ENCODE results near the gene MUC6.

The MUC6 gene, protein sequence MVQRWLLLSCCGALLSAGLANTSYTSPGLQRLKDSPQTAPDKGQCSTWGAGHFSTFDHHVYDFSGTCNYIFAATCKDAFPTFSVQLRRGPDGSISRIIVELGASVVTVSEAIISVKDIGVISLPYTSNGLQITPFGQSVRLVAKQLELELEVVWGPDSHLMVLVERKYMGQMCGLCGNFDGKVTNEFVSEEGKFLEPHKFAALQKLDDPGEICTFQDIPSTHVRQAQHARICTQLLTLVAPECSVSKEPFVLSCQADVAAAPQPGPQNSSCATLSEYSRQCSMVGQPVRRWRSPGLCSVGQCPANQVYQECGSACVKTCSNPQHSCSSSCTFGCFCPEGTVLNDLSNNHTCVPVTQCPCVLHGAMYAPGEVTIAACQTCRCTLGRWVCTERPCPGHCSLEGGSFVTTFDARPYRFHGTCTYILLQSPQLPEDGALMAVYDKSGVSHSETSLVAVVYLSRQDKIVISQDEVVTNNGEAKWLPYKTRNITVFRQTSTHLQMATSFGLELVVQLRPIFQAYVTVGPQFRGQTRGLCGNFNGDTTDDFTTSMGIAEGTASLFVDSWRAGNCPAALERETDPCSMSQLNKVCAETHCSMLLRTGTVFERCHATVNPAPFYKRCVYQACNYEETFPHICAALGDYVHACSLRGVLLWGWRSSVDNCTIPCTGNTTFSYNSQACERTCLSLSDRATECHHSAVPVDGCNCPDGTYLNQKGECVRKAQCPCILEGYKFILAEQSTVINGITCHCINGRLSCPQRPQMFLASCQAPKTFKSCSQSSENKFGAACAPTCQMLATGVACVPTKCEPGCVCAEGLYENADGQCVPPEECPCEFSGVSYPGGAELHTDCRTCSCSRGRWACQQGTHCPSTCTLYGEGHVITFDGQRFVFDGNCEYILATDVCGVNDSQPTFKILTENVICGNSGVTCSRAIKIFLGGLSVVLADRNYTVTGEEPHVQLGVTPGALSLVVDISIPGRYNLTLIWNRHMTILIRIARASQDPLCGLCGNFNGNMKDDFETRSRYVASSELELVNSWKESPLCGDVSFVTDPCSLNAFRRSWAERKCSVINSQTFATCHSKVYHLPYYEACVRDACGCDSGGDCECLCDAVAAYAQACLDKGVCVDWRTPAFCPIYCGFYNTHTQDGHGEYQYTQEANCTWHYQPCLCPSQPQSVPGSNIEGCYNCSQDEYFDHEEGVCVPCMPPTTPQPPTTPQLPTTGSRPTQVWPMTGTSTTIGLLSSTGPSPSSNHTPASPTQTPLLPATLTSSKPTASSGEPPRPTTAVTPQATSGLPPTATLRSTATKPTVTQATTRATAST (N-terminal part only)

DNA sequence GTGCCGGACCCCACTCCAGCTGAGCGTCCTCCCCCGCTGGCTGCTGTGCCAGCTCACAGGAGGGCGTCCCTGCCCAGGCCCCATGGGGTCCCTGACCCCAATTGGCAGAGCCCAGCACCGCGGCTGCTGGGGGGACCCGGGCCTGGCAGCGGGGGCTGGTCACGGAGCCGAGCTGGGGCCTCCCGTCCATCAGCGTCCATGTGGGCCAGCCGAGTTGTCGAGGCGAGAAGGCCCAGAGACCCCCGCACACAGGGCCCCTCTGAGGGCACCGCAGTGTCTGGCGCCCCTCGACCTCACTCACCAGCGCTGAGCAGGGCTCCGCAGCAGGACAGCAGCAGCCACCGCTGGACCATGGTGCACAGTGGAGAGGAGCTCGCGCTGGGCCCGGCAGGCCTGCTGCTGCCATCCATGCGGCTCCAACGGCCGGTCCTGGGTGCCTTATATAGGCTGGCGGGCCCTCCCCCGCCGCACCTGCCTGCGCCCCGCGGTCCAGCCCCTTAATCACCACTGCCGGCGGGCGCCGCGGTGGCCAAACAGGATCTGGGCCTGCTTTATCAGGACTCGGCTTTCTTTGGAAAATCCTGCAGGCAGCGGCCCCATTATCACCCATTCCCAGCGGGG lies at the start of gene MUC6:
Gene MUC6 (minus strand): TSS at position 416 of the 621 bp plus-strand sequence. CDS start 63 bp downstream, at position 353.
- Histone ChIP-seq H3K9ac (ENCODE audit: low read depth, low read length) (no peak within 1 kb of the TSS), H3K4me1 (ENCODE audit: insufficient read depth, low read length) (no peaks in the 10 kb centered on the region), H3K36me3 (ENCODE audit: insufficient read depth, low read depth, low read length) (no peaks in the 10 kb centered on the region), H3K27ac (ENCODE audit: low read length) (no peak within 1 kb of the TSS), H3K27me3 (ENCODE audit: insufficient read depth, low read length) (no peaks in the 10 kb centered on the region), H3K4me3 (ENCODE audit: low read length) (no peak within 1 kb of the TSS), H3K9me3 (ENCODE audit: insufficient read depth, low read depth, low read length) (no peaks in the 10 kb centered on the region)

DNA sequence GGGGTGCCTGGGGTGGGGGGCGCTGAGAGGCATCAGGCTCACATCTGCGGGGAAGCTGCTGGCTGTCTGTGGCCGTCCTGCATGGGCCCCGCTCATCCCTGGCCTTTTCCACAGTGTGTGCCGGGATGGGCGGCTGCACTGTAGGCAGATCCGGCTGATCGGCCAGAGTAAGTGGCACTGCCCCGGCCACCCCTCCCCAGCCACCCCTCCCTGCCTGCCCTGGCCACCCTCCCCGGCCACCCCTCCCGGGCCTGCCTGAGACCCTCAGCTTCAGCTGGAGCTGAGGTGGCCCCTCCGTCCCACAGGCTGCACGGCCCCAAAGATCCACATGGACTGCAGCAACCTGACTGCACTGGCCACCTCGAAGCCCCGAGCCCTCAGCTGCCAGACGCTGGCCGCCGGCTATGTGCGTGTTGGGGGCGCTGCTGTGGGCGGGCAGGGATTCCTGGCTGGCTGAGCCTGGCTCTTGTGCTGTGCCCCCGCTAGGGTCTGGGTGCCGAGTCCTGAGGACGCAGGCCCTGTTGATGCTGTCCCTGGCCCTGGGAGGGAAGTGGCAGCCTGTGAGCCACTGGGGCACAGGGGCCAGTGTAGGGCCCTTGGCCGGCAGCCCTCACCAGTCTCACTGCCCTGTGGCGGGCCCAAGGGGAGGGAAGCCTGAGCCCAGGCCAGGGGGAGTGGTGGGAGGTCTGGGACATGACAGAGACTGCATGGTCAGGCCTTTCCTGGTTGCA lies 49.1 kb upstream of the MUC6 start:
- no peaks in the 10 kb centered on the region for H3K27me3 ChIP-seq (ENCODE audit: insufficient read depth, low read length)
- H3K27ac ChIP-seq (ENCODE audit: low read length) = no peak overlapping the region
- H3K4me3 ChIP-seq (ENCODE audit: low read length) = no peak overlapping the region
- H3K9ac ChIP-seq (ENCODE audit: low read depth, low read length) = no peak overlapping the region
- H3K4me1 ChIP-seq (ENCODE audit: insufficient read depth, low read length) = no peaks in the 10 kb centered on the region
- no peaks in the 10 kb centered on the region for H3K36me3 ChIP-seq (ENCODE audit: insufficient read depth, low read depth, low read length)
- H3K9me3 ChIP-seq (ENCODE audit: insufficient read depth, low read depth, low read length) = no peaks in the 10 kb centered on the region

DNA sequence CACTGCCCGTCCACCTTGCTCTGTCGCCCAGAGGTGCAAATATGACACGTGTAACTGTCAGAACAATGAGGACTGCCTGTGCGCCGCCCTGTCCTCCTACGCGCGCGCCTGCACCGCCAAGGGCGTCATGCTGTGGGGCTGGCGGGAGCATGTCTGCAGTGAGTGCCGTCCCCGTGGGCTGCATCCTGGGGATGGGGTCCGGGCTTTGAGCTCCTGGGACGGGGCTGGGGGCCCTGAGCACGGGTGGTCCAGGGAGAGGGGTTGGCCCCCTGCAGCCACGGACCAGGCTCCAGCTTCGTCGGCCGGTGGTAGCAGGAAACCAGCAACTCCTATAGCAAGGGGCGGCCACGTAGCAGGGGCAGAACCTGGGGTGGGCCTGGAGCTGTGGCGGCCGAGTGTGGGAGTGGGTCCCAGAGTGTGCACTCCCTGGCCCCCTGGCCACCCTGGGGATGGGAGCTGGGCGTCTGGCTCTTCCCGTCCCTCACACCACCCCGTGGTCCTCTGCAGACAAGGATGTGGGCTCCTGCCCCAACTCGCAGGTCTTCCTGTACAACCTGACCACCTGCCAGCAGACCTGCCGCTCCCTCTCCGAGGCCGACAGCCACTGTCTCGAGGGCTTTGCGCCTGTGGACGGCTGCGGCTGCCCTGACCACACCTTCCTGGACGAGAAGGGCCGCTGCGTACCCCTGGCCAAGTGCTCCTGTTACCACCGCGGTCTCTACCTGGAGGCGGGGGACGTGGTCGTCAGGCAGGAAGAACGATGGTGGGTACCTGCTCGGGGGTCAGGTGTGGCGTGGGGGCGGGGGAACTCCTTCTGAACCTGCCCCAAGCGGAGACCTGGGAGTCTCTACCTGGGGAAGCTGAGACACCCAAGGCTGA lies 48.3 kb upstream of the MUC6 start:
- H3K36me3 ChIP-seq (ENCODE audit: insufficient read depth, low read depth, low read length) = no peaks in the 10 kb centered on the region
- no peaks in the 10 kb centered on the region for H3K4me1 ChIP-seq (ENCODE audit: insufficient read depth, low read length)
- no peaks in the 10 kb centered on the region for H3K27me3 ChIP-seq (ENCODE audit: insufficient read depth, low read length)
- H3K9me3 ChIP-seq (ENCODE audit: insufficient read depth, low read depth, low read length) = no peaks in the 10 kb centered on the region
- no peak overlapping the region for H3K4me3 ChIP-seq (ENCODE audit: low read length)
- H3K9ac ChIP-seq (ENCODE audit: low read depth, low read length) = no peak overlapping the region
- H3K27ac ChIP-seq (ENCODE audit: low read length) = no peak overlapping the region

DNA sequence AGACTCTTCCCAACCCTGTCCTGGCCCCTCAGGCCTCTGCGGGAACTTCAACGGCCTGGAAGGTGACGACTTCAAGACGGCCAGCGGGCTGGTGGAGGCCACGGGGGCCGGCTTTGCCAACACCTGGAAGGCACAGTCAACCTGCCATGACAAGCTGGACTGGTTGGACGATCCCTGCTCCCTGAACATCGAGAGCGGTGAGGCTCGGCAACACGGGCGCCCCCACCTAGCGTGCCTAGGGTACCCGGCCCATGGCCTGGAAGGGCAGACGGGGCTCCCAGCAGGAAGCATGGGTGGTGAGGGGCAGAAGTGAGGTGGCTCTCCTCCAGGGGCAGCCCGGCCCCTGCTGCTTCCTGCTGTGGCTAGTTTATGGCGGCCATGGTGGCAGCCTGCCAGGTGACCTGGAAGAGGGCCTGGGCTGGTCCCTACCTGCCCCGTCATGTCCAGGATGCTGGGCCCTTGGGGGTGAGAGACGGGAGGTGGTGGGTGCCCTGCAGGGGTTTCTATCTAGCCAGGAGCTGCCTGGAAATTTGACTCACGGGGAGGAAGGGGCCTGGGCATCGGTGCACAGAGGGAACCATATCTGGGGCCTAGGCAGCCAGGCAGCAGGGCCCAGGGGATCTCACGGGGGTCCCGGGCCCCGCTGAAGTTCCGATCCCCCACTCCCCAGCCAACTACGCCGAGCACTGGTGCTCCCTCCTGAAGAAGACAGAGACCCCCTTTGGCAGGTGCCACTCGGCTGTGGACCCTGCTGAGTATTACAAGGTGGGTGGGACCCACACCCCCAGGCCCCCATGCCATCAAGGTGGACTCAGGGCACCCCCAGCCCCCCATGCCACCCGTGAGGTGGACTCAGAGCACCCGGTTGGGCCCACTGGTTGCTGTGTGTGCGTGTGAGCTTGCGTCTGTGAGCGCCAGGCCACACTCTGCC lies 47.4 kb upstream of the MUC6 start:
- Histone ChIP-seq H3K9ac (ENCODE audit: low read depth, low read length) (no peak overlapping the region), H3K4me3 (ENCODE audit: low read length) (no peak overlapping the region), H3K36me3 (ENCODE audit: insufficient read depth, low read depth, low read length) (no peaks in the 10 kb centered on the region), H3K9me3 (ENCODE audit: insufficient read depth, low read depth, low read length) (no peaks in the 10 kb centered on the region), H3K27ac (ENCODE audit: low read length) (no peak overlapping the region), H3K27me3 (ENCODE audit: insufficient read depth, low read length) (no peaks in the 10 kb centered on the region), H3K4me1 (ENCODE audit: insufficient read depth, low read length) (no peaks in the 10 kb centered on the region)

DNA sequence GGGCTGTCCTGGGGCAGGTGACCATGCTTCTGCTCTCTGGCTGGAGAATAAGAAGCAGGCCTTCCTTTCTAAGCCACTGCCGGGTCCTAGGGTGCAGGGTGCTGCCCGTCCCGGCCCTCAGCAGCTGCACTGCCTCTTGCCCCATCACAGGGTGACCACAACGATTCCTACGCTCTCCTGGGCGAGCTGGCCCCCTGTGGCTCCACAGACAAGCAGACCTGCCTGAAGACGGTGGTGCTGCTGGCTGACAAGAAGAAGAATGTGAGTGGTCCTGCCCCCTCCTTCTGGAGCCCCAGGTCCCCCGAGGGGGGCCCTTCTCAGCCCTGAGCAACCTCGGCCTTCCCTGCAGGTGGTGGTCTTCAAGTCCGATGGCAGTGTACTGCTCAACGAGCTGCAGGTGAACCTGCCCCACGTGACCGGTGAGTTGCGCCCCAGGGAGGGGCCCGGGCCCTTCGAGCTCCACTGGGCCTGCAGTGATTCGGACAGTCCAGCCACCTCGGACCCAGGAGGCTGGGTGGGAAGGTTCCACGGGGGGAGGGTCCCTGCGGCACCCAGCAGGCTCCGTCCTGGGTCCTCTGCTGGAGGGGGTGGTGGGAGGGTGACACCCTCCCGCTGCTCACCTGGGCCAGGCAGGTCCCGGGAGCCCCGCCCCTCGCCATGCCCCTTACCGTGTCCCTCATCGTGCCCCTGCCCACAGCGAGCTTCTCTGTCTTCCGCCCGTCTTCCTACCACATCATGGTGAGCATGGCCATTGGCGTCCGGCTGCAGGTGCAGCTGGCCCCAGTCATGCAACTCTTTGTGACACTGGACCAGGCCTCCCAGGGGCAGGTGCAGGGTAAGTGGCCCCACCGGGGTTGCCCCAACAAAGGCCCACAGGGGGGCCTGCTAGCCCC lies 46.5 kb upstream of the MUC6 start:
- Histone ChIP-seq H3K27ac (ENCODE audit: low read length) (no peak overlapping the region), H3K9ac (ENCODE audit: low read depth, low read length) (no peak overlapping the region), H3K4me3 (ENCODE audit: low read length) (no peak overlapping the region), H3K27me3 (ENCODE audit: insufficient read depth, low read length) (no peaks in the 10 kb centered on the region), H3K9me3 (ENCODE audit: insufficient read depth, low read depth, low read length) (no peaks in the 10 kb centered on the region), H3K4me1 (ENCODE audit: insufficient read depth, low read length) (no peaks in the 10 kb centered on the region), H3K36me3 (ENCODE audit: insufficient read depth, low read depth, low read length) (no peaks in the 10 kb centered on the region)

DNA sequence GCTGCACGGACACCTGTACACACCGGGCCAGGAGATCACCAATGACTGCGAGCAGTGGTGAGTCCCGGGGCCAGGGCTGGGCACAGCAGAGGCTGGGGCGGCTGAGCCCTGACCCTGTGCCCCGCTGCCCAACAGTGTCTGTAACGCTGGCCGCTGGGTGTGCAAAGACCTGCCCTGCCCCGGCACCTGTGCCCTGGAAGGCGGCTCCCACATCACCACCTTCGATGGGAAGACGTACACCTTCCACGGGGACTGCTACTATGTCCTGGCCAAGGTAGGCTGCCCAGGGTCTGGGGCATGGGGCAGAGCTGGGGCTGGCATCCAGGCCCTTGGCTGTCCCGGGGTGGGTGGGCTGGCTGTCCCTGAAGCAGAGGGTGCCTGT lies 45.8 kb upstream of the MUC6 start:
- Histone ChIP-seq H3K9me3 (ENCODE audit: insufficient read depth, low read depth, low read length) (no peaks in the 10 kb centered on the region), H3K27me3 (ENCODE audit: insufficient read depth, low read length) (no peaks in the 10 kb centered on the region), H3K36me3 (ENCODE audit: insufficient read depth, low read depth, low read length) (no peaks in the 10 kb centered on the region), H3K27ac (ENCODE audit: low read length) (no peak overlapping the region), H3K4me3 (ENCODE audit: low read length) (no peak overlapping the region), H3K4me1 (ENCODE audit: insufficient read depth, low read length) (no peaks in the 10 kb centered on the region), H3K9ac (ENCODE audit: low read depth, low read length) (no peak overlapping the region)

DNA sequence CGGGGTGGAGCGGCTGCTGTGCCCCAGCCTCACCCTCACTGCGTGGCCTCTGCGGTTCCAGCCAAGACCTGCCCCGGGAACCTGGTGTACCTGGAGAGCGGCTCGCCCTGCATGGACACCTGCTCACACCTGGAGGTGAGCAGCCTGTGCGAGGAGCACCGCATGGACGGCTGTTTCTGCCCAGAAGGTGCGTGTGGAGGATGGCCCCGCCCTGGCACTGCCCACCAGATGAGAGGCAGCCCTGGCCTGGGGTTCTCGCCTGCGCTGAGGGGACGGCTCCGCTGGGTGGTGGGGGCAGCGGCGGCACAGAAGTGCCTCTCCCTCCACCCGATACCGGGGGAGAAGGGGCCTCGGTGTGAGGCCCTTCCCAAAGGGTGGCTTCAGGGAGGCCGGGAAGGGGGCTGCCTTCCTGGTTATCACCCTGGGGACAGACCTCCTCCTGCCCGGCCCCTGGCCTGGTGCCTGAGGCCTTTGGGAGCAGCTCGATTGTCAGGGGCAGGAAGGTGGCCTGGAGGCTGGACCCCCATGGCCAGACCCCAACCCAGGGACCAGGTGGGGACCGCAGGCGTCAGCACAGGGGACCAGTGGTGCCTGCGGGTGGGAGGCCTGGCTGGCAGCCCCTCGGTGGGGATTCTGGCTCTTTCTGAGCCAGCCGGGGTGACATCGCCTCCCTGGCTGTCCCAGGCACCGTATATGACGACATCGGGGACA lies 45.2 kb upstream of the MUC6 start:
- Histone ChIP-seq H3K4me3 (ENCODE audit: low read length) (no peak overlapping the region), H3K9me3 (ENCODE audit: insufficient read depth, low read depth, low read length) (no peaks in the 10 kb centered on the region), H3K9ac (ENCODE audit: low read depth, low read length) (no peak overlapping the region), H3K36me3 (ENCODE audit: insufficient read depth, low read depth, low read length) (no peaks in the 10 kb centered on the region), H3K27ac (ENCODE audit: low read length) (no peak overlapping the region), H3K27me3 (ENCODE audit: insufficient read depth, low read length) (no peaks in the 10 kb centered on the region), H3K4me1 (ENCODE audit: insufficient read depth, low read length) (no peaks in the 10 kb centered on the region)

DNA sequence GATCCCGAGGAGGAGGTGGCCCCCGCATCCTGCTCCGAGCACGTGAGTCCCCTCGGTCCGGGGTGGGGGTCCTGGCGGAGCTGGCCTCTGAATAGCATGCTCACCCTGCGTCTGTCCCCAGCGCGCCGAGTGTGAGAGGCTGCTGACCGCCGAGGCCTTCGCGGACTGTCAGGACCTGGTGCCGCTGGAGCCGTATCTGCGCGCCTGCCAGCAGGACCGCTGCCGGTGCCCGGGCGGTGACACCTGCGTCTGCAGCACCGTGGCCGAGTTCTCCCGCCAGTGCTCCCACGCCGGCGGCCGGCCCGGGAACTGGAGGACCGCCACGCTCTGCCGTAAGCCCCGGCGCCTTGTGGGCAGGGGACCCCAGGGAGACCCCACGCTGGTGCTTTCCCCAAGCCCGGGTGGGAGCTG lies 41.7 kb upstream of the MUC6 start:
- H3K4me3 ChIP-seq (ENCODE audit: low read length) = no peak overlapping the region
- H3K9me3 ChIP-seq (ENCODE audit: insufficient read depth, low read depth, low read length) = no peaks in the 10 kb centered on the region
- no peak overlapping the region for H3K9ac ChIP-seq (ENCODE audit: low read depth, low read length)
- no peak overlapping the region for H3K27ac ChIP-seq (ENCODE audit: low read length)
- no peaks in the 10 kb centered on the region for H3K36me3 ChIP-seq (ENCODE audit: insufficient read depth, low read depth, low read length)
- no peaks in the 10 kb centered on the region for H3K4me1 ChIP-seq (ENCODE audit: insufficient read depth, low read length)
- H3K27me3 ChIP-seq (ENCODE audit: insufficient read depth, low read length) = no peaks in the 10 kb centered on the region

Measured in iPS-20b (cell line).